Keratinocyte (primary cell): ENCODE results near the gene PRRT3. TPM values are rescaled to one million over a fixed set of nuclear protein-coding genes. Genes with fewer than 3 reads are reported as not detected.

ENCODE experiments used
- DNase-seq: peaks from one replicate; pipeline ENCODE4 v3.0.0-alpha.2; 2011; ENCODE audit warnings: low read depth, missing footprints, low spot score
- FAIRE-seq: peaks from 2 replicates; lab custom pipeline; 2011; peaks lifted over from hg19 to GRCh38; lab: Jason Lieb, UNC
- H2AFZ ChIP-seq: 2 replicates; pipeline ENCODE4 v1.6.0; 2012; ENCODE audit warnings: low read length, control low read depth, inconsistent platforms; ENCODE audit not compliant: control insufficient read depth
- H3K27ac ChIP-seq: 2 replicates; pipeline ENCODE4 v1.5.1; 2011; ENCODE audit warnings: low read length; ENCODE audit not compliant: control insufficient read depth, insufficient read depth
- H3K27me3 ChIP-seq: 3 replicates; pipeline ENCODE4 v1.6.0; 2011; ENCODE audit warnings: low read length; ENCODE audit not compliant: control insufficient read depth, insufficient read depth; ENCODE audit errors: extremely low read depth
- H3K36me3 ChIP-seq, 2 experiments: 2 replicates in 1 of 2; 3 replicates in 1 of 2; pipeline ENCODE4 v1.5.1; 2011; ENCODE audit warnings: low read length in 2 of 2, mild to moderate bottlenecking in 1 of 2; ENCODE audit not compliant: control insufficient read depth in 2 of 2, insufficient read depth in 2 of 2; ENCODE audit errors: extremely low read depth in 1 of 2
- H3K4me1 ChIP-seq: 3 replicates; pipeline ENCODE4 v1.5.1; 2011; ENCODE audit warnings: low read length; ENCODE audit not compliant: control insufficient read depth, insufficient read depth; ENCODE audit errors: extremely low read depth
- H3K4me2 ChIP-seq: 3 replicates; pipeline ENCODE4 v1.6.0; 2011; ENCODE audit warnings: low read depth, low read length; ENCODE audit not compliant: control insufficient read depth, insufficient read depth; ENCODE audit errors: extremely low read depth
- H3K4me3 ChIP-seq, 3 experiments: fragments of 200-600 bp in 1 of 3; sonication (generic) in 1 of 3; 2 replicates in 2 of 3; 3 replicates in 1 of 3; pipeline ENCODE4 v1.5.1; 2011 to 2016; ENCODE audit warnings: low read length in 3 of 3, mild to moderate bottlenecking in 3 of 3, control low read depth in 2 of 3, inconsistent platforms in 1 of 3, low read depth in 1 of 3, mixed read lengths in 1 of 3, mixed run types in 1 of 3, moderate library complexity in 1 of 3; ENCODE audit not compliant: control insufficient read depth in 2 of 3, insufficient read depth in 2 of 3; ENCODE audit errors: extremely low read depth in 1 of 3
- H3K79me2 ChIP-seq: 2 replicates; pipeline ENCODE4 v1.6.0; 2012; ENCODE audit warnings: low read length; ENCODE audit not compliant: control insufficient read depth, insufficient read depth
- H3K9ac ChIP-seq: 3 replicates; pipeline ENCODE4 v1.6.0; 2011; ENCODE audit warnings: low read length; ENCODE audit not compliant: control insufficient read depth, insufficient read depth; ENCODE audit errors: extremely low read depth
- H3K9me1 ChIP-seq: 3 replicates; pipeline ENCODE4 v1.6.0; 2011; ENCODE audit warnings: low read length; ENCODE audit not compliant: control insufficient read depth, insufficient read depth; ENCODE audit errors: extremely low read depth
- H3K9me3 ChIP-seq: 2 replicates; pipeline ENCODE4 v1.5.1; 2012; ENCODE audit warnings: low read depth, low read length; ENCODE audit not compliant: control insufficient read depth
- H4K20me1 ChIP-seq: 3 replicates; pipeline ENCODE4 v1.6.0; 2011; ENCODE audit warnings: low read length; ENCODE audit not compliant: control insufficient read depth, insufficient read depth; ENCODE audit errors: extremely low read depth
- CTCF ChIP-seq, 3 experiments: IDR thresholded peaks in 1 of 3; conservative IDR thresholded peaks in 1 of 3; optimal IDR thresholded peaks in 1 of 3; 2 replicates in 2 of 3; 3 replicates in 1 of 3; pipeline versions ENCODE3 to v1.5.1; 2011; ENCODE audit warnings: low read length in 3 of 3, mild to moderate bottlenecking in 3 of 3, moderate library complexity in 2 of 3, control low read depth in 1 of 3, inconsistent platforms in 1 of 3; ENCODE audit not compliant: insufficient read depth in 2 of 3; ENCODE audit errors: extremely low read depth in 1 of 3
- EZH2 ChIP-seq: IDR thresholded peaks from one replicate; pipeline ENCODE4 v1.6.1; 2012; ENCODE audit warnings: inconsistent platforms, mild to moderate bottlenecking, low read length, moderate library complexity
- dilution Hi-C: fragments of 300-500 bp; cut with MboI; formaldehyde crosslinking; loops from one replicate; pipeline ENCODE4 v1.7.0; 2020; ENCODE audit warnings: low sequenced_read_pairs; ENCODE audit not compliant: extremely low pct_ligation_motif_present
- polyA plus RNA-seq, 5 experiments: library from polyadenylated mRNA; depleted of rRNA in 3 of 5; stranded (reverse) in 3 of 5; stranded (forward) in 1 of 5; unstranded in 1 of 5; fragments of >200 nt; gene quantifications; 1 replicate in 1 of 5; 2 replicates in 3 of 5; 3 replicates in 1 of 5; pipeline versions ENCODE4 v1.2.1 to v1.2.3, GENCODE V29; 2011 to 2012; ENCODE audit warnings: missing spikeins in 2 of 5, low read depth in 1 of 5, low replicate concordance in 1 of 5

The PRRT3 gene
- polyA plus RNA-seq, 1 donor (not counting 4 experiments of a cell fraction or from before 2014, with no cell fraction given) = 0.22 TPM

GRCh38 chr3:9969632-9970019 is 17.4 kb upstream of the PRRT3 start:
- dilution Hi-C loops = no loop called here
- H4K20me1 ChIP-seq = no peaks in the 10 kb centered on the region

GRCh38 chr3:9966841-9967240 is 14.6 kb upstream of the PRRT3 start:
- Histone ChIP-seq H4K20me1 (no peaks in the 10 kb centered on the region), H3K9me1 (no peaks in the 10 kb centered on the region), H3K4me1 (peaks cover 11% of the 10 kb centered on the region), H3K4me3 (no peak overlapping the region), H3K27me3 (no peaks in the 10 kb centered on the region), H3K36me3 (peaks cover 6 to 7% of the 10 kb centered on the region in 2 experiments), H2AFZ (no peak overlapping the region), H3K27ac (no peak overlapping the region), H3K9ac (no peak overlapping the region), H3K9me3 (no peaks in the 10 kb centered on the region), H3K4me2 (no peak overlapping the region), H3K79me2 (no peaks in the 10 kb centered on the region)
- dilution Hi-C loops = no loop called here
- no peak for FAIRE-seq
- DNase-seq = no peak
- TF ChIP-seq EZH2 (no peak), CTCF (optimal IDR thresholded peaks at IDR 0.05 in 1 of 3, IDR thresholded peaks at IDR 0.05 in 1 of 3, conservative IDR thresholded peaks at IDR 0.05 in 1 of 3; ENCODE audit: extremely low read depth in 1 of 3, insufficient read depth in 2 of 3, low read length in 3 of 3) (no peak)

More at GRCh38 chr3:9969632-9970019, 17.4 kb upstream of the PRRT3 start:
- FAIRE-seq = no peak
- TF ChIP-seq EZH2 = no peak
- TF ChIP-seq CTCF (optimal IDR thresholded peaks at IDR 0.05 in 1 of 3, IDR thresholded peaks at IDR 0.05 in 1 of 3, conservative IDR thresholded peaks at IDR 0.05 in 1 of 3; ENCODE audit: extremely low read depth in 1 of 3, insufficient read depth in 2 of 3, low read length in 3 of 3) = no peak
- Histone ChIP-seq H3K36me3 (peaks cover 6 to 10% of the 10 kb centered on the region in 2 experiments), H3K4me3 (no peak overlapping the region), H3K79me2 (no peaks in the 10 kb centered on the region), H3K9ac (no peak overlapping the region), H3K9me1 (no peaks in the 10 kb centered on the region), H3K9me3 (no peaks in the 10 kb centered on the region), H3K4me2 (no peak overlapping the region), H3K4me1 (peaks cover 11% of the 10 kb centered on the region), H3K27me3 (no peaks in the 10 kb centered on the region), H2AFZ (no peak overlapping the region), H3K27ac (no peak overlapping the region)
- DNase-seq = no peak
